ENCODE data around the gene LRFN3.

Gene LRFN3

GRCh38 chr19:35958660-35959039, 22.5 kb downstream of the LRFN3 start:
- in situ Hi-C loops (cut with MboI; ENCODE audit: low pct_unique_long_range_greater_than_20kb, low sequenced_read_pairs, unreplicated experiment), result no loop called here
- TF ChIP-seq, protein P1, sequence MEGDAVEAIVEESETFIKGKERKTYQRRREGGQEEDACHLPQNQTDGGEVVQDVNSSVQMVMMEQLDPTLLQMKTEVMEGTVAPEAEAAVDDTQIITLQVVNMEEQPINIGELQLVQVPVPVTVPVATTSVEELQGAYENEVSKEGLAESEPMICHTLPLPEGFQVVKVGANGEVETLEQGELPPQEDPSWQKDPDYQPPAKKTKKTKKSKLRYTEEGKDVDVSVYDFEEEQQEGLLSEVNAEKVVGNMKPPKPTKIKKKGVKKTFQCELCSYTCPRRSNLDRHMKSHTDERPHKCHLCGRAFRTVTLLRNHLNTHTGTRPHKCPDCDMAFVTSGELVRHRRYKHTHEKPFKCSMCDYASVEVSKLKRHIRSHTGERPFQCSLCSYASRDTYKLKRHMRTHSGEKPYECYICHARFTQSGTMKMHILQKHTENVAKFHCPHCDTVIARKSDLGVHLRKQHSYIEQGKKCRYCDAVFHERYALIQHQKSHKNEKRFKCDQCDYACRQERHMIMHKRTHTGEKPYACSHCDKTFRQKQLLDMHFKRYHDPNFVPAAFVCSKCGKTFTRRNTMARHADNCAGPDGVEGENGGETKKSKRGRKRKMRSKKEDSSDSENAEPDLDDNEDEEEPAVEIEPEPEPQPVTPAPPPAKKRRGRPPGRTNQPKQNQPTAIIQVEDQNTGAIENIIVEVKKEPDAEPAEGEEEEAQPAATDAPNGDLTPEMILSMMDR (IDR thresholded peaks at IDR 0.05; ENCODE audit: extremely low read depth, insufficient read depth, missing control alignments), result no peak
- no peak for DNase-seq (ENCODE audit: low spot score)

GRCh38 chr19:35959040-35959967, 23.1 kb downstream of the LRFN3 start:
- in situ Hi-C loops (cut with MboI; ENCODE audit: low pct_unique_long_range_greater_than_20kb, low sequenced_read_pairs, unreplicated experiment), result no loop called here
- TF ChIP-seq, protein P1 (IDR thresholded peaks at IDR 0.05; ENCODE audit: extremely low read depth, insufficient read depth, missing control alignments), result peak; percentile 68
- DNase-seq (ENCODE audit: low spot score), result peak; percentile 62

GRCh38 chr19:35959968-35960320, 23.8 kb downstream of the LRFN3 start:
- TF ChIP-seq, protein P1 (IDR thresholded peaks at IDR 0.05; ENCODE audit: extremely low read depth, insufficient read depth, missing control alignments), result no peak
- DNase-seq (ENCODE audit: low spot score), result no peak
- in situ Hi-C loops (cut with MboI; ENCODE audit: low pct_unique_long_range_greater_than_20kb, low sequenced_read_pairs, unreplicated experiment), result no loop called here

DNA sequence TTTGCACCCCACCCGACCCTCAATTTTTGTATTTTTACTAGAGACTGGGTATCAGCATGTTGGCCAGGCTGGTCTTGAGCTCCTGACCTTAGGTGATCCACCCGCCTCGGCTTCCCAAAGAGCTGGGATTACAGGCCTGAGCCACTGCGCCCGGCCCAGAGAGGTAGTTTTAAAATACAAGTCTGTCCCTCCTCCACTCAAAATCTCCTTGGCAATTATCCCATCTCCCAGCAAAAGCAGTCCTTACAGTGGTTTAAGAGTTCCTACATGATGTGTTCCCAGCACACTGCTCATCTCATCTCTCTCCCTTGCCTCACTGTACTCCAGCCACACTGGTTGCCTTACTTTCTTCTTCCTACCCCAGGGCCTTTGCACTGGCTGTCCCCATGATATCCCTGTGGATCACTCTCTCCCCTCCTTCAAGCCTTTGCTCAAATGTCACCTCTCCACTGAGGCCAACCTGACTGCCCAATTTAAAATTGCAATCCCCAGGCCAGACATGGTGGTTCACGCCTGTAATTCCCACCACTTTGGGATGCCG, 24.3 kb downstream of the LRFN3 start:
- no peak for DNase-seq (ENCODE audit: low spot score)
- in situ Hi-C loops (cut with MboI; ENCODE audit: low pct_unique_long_range_greater_than_20kb, low sequenced_read_pairs, unreplicated experiment), result no loop called here
- TF ChIP-seq, protein P1 (IDR thresholded peaks at IDR 0.05; ENCODE audit: extremely low read depth, insufficient read depth, missing control alignments), result no peak

DNA sequence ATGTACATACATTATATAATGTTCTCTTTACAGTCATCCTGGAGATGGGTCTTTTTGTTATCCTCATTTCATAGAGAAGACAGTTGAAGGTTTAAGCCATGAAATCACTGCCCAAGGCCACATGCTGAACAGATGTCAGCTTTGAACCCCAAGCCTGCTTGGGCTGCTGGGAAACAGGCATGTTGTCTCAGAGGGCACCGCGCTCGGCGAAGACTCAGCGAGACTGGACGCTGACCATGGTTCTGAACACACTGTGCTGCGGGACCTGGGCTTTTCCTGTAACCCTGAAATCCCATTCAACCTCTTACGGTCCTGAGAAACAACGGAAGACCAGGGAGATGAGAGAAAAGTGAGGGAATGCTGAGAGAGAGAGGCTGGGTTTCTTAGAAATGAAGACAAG, 27.3 kb downstream of the LRFN3 start:
- DNase-seq (ENCODE audit: low spot score), result no peak
- TF ChIP-seq, protein P1 (IDR thresholded peaks at IDR 0.05; ENCODE audit: extremely low read depth, insufficient read depth, missing control alignments), result no peak
- in situ Hi-C loops (cut with MboI; ENCODE audit: low pct_unique_long_range_greater_than_20kb, low sequenced_read_pairs, unreplicated experiment), result no loop called here

- TF ChIP-seq, protein P1 (IDR thresholded peaks at IDR 0.05; ENCODE audit: extremely low read depth, insufficient read depth, missing control alignments), result no peak
- no peak for DNase-seq (ENCODE audit: low spot score)
- in situ Hi-C loops (cut with MboI; ENCODE audit: low pct_unique_long_range_greater_than_20kb, low sequenced_read_pairs, unreplicated experiment), result no loop called here
Measured at GRCh38 chr19:35966771-35967170, 30.6 kb downstream of the LRFN3 start.

Data from GM13977 (cell line).